Prostate gland (tissue), 2 donors: ENCODE measurements around the gene CACNA1A.

Source experiments
- POLR2A ChIP-seq: fragments of 450-650 bp; IDR thresholded peaks from one replicate; pipeline ENCODE4 v1.6.1; 2016; ENCODE audit warnings: antibody characterized with exemption, mild to moderate bottlenecking
- POLR2AphosphoS5 ChIP-seq: sonication (generic); formaldehyde crosslinking; IDR thresholded peaks from one replicate; pipeline ENCODE4 v1.6.1; 2017; ENCODE audit warnings: antibody characterized with exemption
- TF ChIP-seq, protein P1 (sequence below), 4 experiments: fragments of 200-600 bp in 2 of 4; fragments of 450-650 bp in 2 of 4; sonication (generic) in 2 of 4; IDR thresholded peaks; 1 replicate in 3 of 4; 2 replicates in 1 of 4; pipeline ENCODE4 v1.5.1; 2016 to 2019; ENCODE audit warnings: antibody characterized with exemption in 4 of 4, mild to moderate bottlenecking in 2 of 4, moderate library complexity in 2 of 4

DNA sequence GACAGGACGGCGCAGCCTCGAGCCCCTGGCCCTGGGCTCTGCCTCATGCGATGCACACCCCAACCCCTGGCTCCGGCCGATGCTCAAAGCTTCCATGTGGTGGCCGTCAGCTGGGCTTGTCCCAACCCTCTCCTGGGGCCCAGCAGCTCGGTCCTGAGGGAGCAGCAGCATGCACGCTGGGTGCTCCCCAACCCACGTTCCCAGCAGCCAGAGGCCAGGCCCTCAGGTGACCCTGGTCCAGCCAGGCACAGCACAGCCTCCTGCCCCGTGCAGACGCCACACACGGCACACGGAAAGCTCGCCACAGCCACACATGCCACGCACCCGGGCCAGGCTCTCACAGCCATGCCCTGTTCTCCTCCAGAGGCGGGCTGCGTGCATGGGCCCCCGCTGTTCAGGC lies 295.3 kb downstream of the CACNA1A start:
- TF ChIP-seq, protein P1, sequence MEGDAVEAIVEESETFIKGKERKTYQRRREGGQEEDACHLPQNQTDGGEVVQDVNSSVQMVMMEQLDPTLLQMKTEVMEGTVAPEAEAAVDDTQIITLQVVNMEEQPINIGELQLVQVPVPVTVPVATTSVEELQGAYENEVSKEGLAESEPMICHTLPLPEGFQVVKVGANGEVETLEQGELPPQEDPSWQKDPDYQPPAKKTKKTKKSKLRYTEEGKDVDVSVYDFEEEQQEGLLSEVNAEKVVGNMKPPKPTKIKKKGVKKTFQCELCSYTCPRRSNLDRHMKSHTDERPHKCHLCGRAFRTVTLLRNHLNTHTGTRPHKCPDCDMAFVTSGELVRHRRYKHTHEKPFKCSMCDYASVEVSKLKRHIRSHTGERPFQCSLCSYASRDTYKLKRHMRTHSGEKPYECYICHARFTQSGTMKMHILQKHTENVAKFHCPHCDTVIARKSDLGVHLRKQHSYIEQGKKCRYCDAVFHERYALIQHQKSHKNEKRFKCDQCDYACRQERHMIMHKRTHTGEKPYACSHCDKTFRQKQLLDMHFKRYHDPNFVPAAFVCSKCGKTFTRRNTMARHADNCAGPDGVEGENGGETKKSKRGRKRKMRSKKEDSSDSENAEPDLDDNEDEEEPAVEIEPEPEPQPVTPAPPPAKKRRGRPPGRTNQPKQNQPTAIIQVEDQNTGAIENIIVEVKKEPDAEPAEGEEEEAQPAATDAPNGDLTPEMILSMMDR (IDR thresholded peaks at IDR 0.05): no peak
- TF ChIP-seq POLR2A (no peak), POLR2AphosphoS5 (no peak)
